HG03565 (cell line): ENCODE measurements around the gene SHISAL2A.

ENCODE experiments used
- ATAC-seq: cut with Tn5 transposase; IDR thresholded peaks from one replicate; pipeline ENCODE4 v1.9.1; 2021; ENCODE audit warnings: mild to moderate bottlenecking, moderate library complexity; ENCODE audit not compliant: unreplicated experiment

SHISAL2A gene

GRCh38 chr1:52658795-52659194, 25.8 kb downstream of the SHISAL2A start:
- ATAC-seq: no peak

DNA sequence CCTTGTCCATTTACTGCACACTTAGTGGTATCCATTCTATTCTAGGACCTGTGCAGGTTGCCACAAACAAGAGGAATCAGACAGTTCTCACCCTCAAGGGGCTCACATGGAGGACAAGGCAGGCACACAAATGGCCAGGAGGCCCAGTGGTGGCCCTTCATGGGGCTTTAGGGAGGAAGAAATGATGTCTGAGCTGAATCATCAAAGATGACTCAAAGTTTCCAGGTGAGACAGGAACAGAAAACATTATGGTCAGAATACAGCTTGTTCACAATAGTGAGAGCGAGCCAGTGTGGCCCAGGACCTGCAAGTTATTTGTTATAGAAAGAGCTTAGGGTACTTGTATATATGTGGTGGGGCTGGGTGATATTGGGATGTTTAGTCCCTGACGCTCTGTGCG, 26.4 kb downstream of the SHISAL2A start:
- ATAC-seq: no peak

- ATAC-seq: no peak
These were observed 27.1 kb downstream of the SHISAL2A start for GRCh38 chr1:52659851-52660596.

GRCh38 chr1:52660807-52661206, 27.8 kb downstream of the SHISAL2A start:
- no peak for ATAC-seq

GRCh38 chr1:52662645-52663313, 29.8 kb downstream of the SHISAL2A start:
- no peak for ATAC-seq

DNA sequence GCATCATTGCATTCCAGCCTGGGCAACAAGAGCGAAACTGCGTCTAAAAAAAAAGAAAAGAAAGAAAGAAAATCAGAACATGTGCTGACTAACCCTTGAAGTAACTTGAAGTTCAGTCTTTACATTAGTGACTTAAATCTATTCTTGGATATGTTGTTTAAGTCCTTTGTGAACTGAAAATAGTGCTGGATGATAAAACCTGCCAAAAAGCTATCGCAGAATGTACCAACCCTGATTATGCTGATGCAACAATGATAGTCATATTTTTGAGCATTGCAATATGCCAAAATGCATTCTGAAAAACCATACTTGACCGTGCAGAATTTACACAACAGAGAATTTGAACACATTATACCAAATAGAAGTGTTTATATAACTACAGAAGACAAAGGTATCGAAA, 30.7 kb downstream of the SHISAL2A start:
- no peak for ATAC-seq

DNA sequence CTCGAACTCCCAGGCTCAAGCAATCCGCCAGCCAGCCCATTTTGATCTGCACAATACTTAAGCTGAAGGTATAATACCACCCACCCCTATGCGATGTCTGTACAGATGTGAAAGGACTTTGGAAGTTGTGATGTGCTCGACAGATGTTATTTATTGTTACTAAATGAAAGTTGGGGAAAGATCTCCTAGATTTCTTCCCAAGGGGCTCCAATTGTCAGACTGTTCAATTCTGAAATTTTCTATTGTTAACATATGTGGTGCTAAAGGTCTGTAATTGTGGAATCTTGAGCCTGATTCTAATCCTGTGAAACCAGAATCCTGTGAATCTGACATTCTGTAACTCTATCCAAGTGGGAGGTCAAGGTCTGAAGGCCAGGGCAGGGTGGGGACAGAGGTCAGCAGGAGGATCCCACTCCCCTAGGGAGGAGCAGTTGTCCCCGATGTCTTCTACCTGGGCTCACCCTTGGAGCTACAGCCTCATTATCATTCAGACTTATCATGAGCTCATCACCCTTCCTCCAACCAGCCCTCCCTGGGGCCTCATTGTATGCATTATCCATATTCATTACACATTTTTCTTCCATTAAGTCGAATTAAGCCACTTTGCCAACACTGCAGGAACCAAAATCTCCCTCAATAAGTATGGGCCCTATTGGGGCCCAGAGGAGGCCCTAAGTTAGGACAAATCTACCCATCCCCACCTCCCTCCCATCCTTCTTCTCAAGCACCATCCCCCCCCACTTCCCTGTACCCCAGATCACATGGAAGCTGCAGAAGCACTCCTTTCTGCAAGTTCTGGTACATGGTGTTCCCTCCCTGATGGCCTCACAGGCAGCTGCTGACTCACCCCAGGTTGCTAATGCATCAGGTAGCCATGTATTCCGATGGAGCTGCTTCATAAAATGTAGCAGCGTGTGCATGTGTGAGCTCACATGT, 32.3 kb downstream of the SHISAL2A start:
- no peak for ATAC-seq

- no peak for ATAC-seq
These were observed 34.3 kb downstream of the SHISAL2A start for GRCh38 chr1:52667290-52667689.

- ATAC-seq: no peak
These were observed 35.0 kb downstream of the SHISAL2A start for GRCh38 chr1:52667984-52668383.

DNA sequence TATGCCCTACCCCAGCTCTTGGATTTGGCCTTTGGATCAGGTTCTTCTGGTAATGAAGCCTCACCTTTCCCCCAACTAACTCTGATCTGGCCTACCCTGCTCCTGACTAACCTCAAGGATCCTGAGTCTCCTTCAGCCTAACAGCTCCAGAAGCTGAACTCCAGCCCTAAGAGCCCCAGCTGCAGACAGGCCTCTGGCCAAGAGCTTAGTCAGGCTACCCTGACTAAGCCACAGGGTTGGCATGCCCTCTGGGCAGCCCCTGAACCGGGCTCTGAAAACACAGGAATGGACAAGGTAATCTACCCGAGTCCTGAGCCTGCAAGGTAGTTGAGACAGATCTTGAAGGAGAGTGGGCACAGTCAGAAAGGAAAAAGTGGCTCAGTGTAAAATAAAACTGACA, 35.7 kb downstream of the SHISAL2A start:
- no peak for ATAC-seq

DNA sequence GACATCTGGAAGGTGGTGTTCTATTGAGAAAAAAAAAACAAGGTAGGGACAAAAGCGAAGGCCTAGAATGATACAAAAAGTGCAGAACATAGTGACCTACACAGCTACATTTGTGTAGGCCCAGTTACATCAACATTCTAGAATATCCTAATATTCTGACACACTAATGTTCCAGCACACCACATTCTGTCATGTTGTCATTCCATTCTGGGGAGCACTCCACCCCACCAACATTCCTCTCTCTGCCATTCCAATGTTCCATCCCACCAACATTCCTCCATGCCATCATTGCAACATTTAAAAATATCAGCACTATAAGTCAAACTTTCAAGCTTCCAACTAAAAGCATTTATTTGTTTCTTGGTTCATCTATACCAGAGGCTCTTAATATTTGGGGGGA, 36.7 kb downstream of the SHISAL2A start:
- no peak for ATAC-seq

- no peak for ATAC-seq
These were observed 37.6 kb downstream of the SHISAL2A start for GRCh38 chr1:52670604-52671003.

DNA sequence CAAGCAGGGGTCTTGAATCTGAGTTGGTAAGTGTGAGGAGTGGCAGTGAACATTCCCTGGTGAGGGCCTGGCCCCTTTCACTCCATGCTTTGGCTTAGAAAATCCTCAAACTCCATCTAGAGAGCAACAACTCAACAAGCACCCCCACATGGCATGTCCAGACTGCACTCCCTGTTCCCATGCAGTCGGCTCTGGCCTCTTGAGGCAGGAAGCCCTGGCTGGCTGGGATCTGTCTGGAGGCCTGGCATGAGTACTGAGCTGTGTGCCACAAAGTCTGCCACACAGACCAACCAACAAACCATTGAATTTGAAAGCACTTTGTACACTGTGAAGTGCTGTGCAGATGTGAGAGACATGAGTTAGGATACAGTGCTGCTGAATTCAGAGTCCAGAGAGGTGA, 40.0 kb downstream of the SHISAL2A start:
- ATAC-seq: no peak

DNA sequence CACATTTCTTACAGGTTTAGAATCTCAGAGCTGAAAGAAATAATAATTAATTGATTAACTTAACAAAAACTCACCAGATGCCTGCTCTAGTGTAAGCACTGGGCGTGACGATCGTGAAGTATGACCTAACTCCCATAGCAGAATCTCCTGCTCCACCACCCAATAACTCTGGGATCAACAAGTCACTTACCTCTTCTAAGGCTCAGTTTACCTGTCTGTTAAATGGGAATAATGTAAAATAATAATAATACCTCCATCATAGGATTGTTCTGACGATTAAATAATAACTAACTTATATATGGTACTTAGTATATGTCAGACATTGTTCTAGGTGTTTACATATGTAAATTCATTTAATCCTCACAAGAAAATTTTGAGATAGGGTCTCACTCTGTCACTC, 40.5 kb downstream of the SHISAL2A start:
- no peak for ATAC-seq

GRCh38 chr1:52674497-52675384, 41.8 kb downstream of the SHISAL2A start:
- no peak for ATAC-seq

GRCh38 chr1:52676249-52676903, 43.4 kb downstream of the SHISAL2A start:
- no peak for ATAC-seq

- no peak for ATAC-seq
These were observed 44.3 kb downstream of the SHISAL2A start for GRCh38 chr1:52677076-52677806.

- no peak for ATAC-seq
These were observed 46.1 kb downstream of the SHISAL2A start for GRCh38 chr1:52679048-52679447.

- ATAC-seq: no peak
These were observed 46.5 kb downstream of the SHISAL2A start for GRCh38 chr1:52679498-52679897.
